ENCODE measurements around the gene SLC1A2. TPM values are rescaled to one million over a fixed set of nuclear protein-coding genes. Genes with fewer than 3 reads are reported as not detected.

Gene SLC1A2
- total RNA-seq, 1 experiment from 2014 or later = 0.50 TPM

GRCh38 chr11:35248558-35249323, 170.6 kb downstream of the SLC1A2 start:
- no peaks in the 10 kb centered on the region for H3K27me3 Mint-ChIP-seq (ENCODE audit: low read depth)
- no CpG with 5 or more reads among the region's 4 CpGs for WGBS (ENCODE audit: extremely low coverage, insufficient read length, low lambda C conversion rate)
- H3K4me1 ChIP-seq (ENCODE audit: insufficient read depth, low read length) = no peaks in the 10 kb centered on the region

More at GRCh38 chr11:35248558-35249323, 170.6 kb downstream of the SLC1A2 start:
- no peak overlapping the region for H2AFZ ChIP-seq (ENCODE audit: low read length)
- H3K36me3 Mint-ChIP-seq (ENCODE audit: insufficient read depth in 1 of 3, low read depth in 3 of 3) = no peaks in the 10 kb centered on the region
- no peak overlapping the region for H3K56ac ChIP-seq (ENCODE audit: insufficient read length, low read depth, low read length)
- no peak overlapping the region for H3T11ph ChIP-seq (ENCODE audit: low read length)
- H3K27ac Mint-ChIP-seq = no peak overlapping the region
- DNase-seq = no peak
- H4K5ac ChIP-seq (ENCODE audit: insufficient read length, low read depth, low read length) = no peak overlapping the region
- no peak for TF ChIP-seq CTCF (conservative IDR thresholded peaks at IDR 0.05)
- no peaks in the 10 kb centered on the region for H3K79me1 ChIP-seq (ENCODE audit: insufficient read depth, low read depth, low read length, poor library complexity, severe bottlenecking)
- no peaks in the 10 kb centered on the region for H3K23me2 ChIP-seq (ENCODE audit: insufficient read length, low read depth, low read length, poor library complexity, severe bottlenecking)
- no peaks in the 10 kb centered on the region for H3K4me1 Mint-ChIP-seq
- H3K27ac ChIP-seq (ENCODE audit: insufficient read length, low read depth, low read length) = no peak overlapping the region
- no peak overlapping the region for H2BK120ac ChIP-seq (ENCODE audit: low read depth, low read length, poor library complexity, severe bottlenecking)
- H2BK12ac ChIP-seq (ENCODE audit: insufficient read length, low read depth, low read length) = no peak overlapping the region
- no peak overlapping the region for H3K4ac ChIP-seq (ENCODE audit: low read depth, low read length)
- no peaks in the 10 kb centered on the region for H3K9me3 ChIP-seq (ENCODE audit: control insufficient read depth, low read depth, low read length)
- H2BK15ac ChIP-seq (ENCODE audit: low read depth, low read length) = no peak overlapping the region
- H3K4me2 ChIP-seq (ENCODE audit: insufficient read depth, insufficient read length, low read length) = no peak overlapping the region
- no peak overlapping the region for H3K23ac ChIP-seq (ENCODE audit: insufficient read length, low read depth, low read length)
- H3K18ac ChIP-seq (ENCODE audit: insufficient read length, low read depth, low read length) = no peak overlapping the region
- H4K8ac ChIP-seq (replicated peaks; ENCODE audit: insufficient read length, low read depth, low read length) = no peak overlapping the region
- no peak overlapping the region for H3K4me3 Mint-ChIP-seq
- no peaks in the 10 kb centered on the region for H3K79me2 ChIP-seq (ENCODE audit: insufficient read depth, low read length)
- no peaks in the 10 kb centered on the region for H4K20me1 ChIP-seq (ENCODE audit: control insufficient read depth, insufficient read depth, insufficient read length)
- no peak overlapping the region for H2BK20ac ChIP-seq (ENCODE audit: low read depth, low read length, poor library complexity, severe bottlenecking)
- H4K91ac ChIP-seq (ENCODE audit: insufficient read length, low read depth, low read length) = no peak overlapping the region
- H2AK5ac ChIP-seq (ENCODE audit: insufficient read length, low read length) = no peak overlapping the region
- H3K14ac ChIP-seq (ENCODE audit: insufficient read depth, low read length) = no peak overlapping the region
- H3K27me3 ChIP-seq (ENCODE audit: insufficient read depth, low read length) = no peaks in the 10 kb centered on the region
- no peak overlapping the region for H3K9ac ChIP-seq (ENCODE audit: extremely low read depth, insufficient read length, low read length)
- no peaks in the 10 kb centered on the region for H3K9me3 Mint-ChIP-seq
- H2BK5ac ChIP-seq (ENCODE audit: insufficient read length, low read length) = no peak overlapping the region

Measured in H9 (cell line).